Epithelial cell of proximal tubule (primary cell): Measurements from ENCODE around the gene MEF2C. TPM values are rescaled to one million over a fixed set of nuclear protein-coding genes. Genes with fewer than 3 reads are reported as not detected.

Experiments used
- DNase-seq: peaks from one replicate; pipeline ENCODE4 v3.0.0-alpha.2; 2011; ENCODE audit warnings: low read depth
- H3K4me3 ChIP-seq: 2 replicates; pipeline ENCODE4 v1.5.1; 2011; ENCODE audit warnings: low read depth, mild to moderate bottlenecking, low read length
- total RNA-seq: library from RNA; depleted of rRNA; stranded (reverse); fragments of >200 nt; gene quantifications from 2 replicates; pipeline ENCODE4 v1.2.3, GENCODE V29; 2015
- TF ChIP-seq, protein P1 (sequence below): conservative IDR thresholded peaks from 2 replicates; pipeline ENCODE4 v1.5.1; 2012; ENCODE audit warnings: low read depth, mild to moderate bottlenecking, low read length

MEF2C gene
- total RNA-seq, 1 donor from 2014 or later = 6.3 TPM

DNA sequence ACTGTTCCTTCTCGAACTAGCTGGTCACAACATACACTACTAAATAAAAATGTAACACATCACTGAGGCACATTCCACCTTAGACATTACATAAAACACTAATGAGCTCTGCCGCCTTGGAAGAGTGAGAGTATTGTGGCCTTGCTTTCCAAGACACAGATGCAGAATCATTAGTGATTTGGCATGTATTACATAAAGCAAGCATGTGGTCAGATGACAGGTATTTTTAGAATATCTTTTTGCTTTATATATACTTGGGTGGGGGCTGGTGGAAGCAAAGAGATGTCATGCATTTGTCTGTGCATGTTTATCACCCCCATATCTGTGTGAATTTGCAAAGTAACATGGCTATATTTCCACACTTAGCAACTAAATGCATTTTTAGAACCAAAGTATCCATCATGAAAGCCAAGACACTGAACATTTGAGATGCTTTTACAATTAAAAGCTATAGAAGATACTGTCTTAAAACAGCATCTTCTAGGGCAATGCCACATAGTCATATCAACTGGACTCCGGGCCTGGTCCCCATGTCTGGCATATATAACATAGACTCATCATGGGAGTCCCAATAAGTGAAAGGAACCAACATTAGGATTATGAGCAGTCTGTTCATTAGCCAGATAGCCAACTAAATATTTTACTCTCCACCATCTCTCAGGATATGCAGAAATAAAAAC lies 213.5 kb downstream of the MEF2C start:
- TF ChIP-seq, protein P1, sequence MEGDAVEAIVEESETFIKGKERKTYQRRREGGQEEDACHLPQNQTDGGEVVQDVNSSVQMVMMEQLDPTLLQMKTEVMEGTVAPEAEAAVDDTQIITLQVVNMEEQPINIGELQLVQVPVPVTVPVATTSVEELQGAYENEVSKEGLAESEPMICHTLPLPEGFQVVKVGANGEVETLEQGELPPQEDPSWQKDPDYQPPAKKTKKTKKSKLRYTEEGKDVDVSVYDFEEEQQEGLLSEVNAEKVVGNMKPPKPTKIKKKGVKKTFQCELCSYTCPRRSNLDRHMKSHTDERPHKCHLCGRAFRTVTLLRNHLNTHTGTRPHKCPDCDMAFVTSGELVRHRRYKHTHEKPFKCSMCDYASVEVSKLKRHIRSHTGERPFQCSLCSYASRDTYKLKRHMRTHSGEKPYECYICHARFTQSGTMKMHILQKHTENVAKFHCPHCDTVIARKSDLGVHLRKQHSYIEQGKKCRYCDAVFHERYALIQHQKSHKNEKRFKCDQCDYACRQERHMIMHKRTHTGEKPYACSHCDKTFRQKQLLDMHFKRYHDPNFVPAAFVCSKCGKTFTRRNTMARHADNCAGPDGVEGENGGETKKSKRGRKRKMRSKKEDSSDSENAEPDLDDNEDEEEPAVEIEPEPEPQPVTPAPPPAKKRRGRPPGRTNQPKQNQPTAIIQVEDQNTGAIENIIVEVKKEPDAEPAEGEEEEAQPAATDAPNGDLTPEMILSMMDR = no peak
- H3K4me3 ChIP-seq = no peak overlapping the region
- DNase-seq = no peak

DNA sequence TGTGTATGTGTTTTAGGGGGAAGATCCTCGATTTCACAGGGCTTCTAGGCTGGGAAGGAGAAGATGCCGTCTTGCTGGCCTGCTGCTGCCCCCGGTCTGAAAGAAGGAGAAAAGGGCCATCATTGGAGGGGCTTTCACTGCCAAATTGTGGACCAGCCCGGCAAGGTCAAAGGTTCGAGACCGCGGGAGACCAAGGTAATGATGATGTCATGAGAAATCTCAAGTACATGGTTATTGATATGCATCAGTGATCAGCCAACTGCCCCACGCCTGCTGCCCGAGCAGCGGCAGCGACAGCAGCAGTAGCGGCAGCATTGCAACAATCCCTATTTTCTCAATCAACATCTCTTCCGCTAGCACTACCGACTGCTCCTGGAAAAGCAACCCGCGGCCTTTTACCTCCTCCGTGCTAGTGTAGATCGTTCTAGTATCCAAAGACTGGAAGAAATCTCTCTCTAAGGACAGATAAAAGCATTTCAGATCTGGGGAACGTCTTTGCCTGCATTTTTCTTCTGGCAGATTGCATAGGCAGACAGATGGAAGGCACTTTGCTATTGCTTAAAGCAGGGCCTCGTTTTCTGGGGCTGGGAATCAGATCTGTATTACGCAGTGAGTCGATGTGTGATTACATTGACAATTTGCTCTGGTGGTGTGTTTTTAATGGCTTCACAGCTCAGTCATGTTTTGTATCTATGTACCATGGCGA lies 215.3 kb downstream of the MEF2C start:
- H3K4me3 ChIP-seq = no peak overlapping the region
- TF ChIP-seq, protein P1 = no peak
- DNase-seq = no peak
